Stimulated activated CD8-positive, alpha-beta memory T cell treated with anti-CD3 and anti-CD28 coated beads, Interleukin-7, amount 100 ng/mL, for 1 hour (primary cell): Measurements from ENCODE around the gene CDC42SE1.

Experiments
- DNase-seq, 2 donors: peaks; one replicate each; pipeline ENCODE4 v3.0.0-alpha.2; 2020; ENCODE audit warnings: low read depth in 2 of 2

The CDC42SE1 gene

GRCh38 chr1:151009206-151009587 is 50.2 kb downstream of the CDC42SE1 start:
- no peak for DNase-seq

GRCh38 chr1:151008244-151009205 is 50.9 kb downstream of the CDC42SE1 start, which contains the start of gene PRUNE1:
Gene PRUNE1, plus strand, starts transcription at chr1:151008449. Its CDS starts 184 bp downstream, at chr1:151008633.
- peak; percentile 90 to 93 for DNase-seq

- DNase-seq = no peak
Observed at GRCh38 chr1:151007853-151008243, 51.6 kb downstream of the CDC42SE1 start.

- no peak for DNase-seq
Observed at GRCh38 chr1:151006327-151007052, 52.9 kb downstream of the CDC42SE1 start, which contains the start of gene MINDY1. Gene MINDY1, minus strand, starts transcription at chr1:151006902. Its CDS starts 4,285 bp downstream, at chr1:151002617.

GRCh38 chr1:151005729-151006319 is 53.6 kb downstream of the CDC42SE1 start:
- DNase-seq = no peak

GRCh38 chr1:151003180-151003579 is 56.2 kb downstream of the CDC42SE1 start:
- DNase-seq = no peak

GRCh38 chr1:151002611-151003010 is 56.8 kb downstream of the CDC42SE1 start:
- DNase-seq = no peak

- DNase-seq = no peak
Observed at GRCh38 chr1:151002051-151002450, 57.4 kb downstream of the CDC42SE1 start.

- no peak for DNase-seq
Observed at GRCh38 chr1:151001602-151002001, 57.8 kb downstream of the CDC42SE1 start.
